ENCODE data around the gene SLC36A3. TPM values are rescaled to one million over a fixed set of nuclear protein-coding genes. Genes with fewer than 3 reads are reported as not detected.
"Not testable (repeated sequence)": the region's sequence is repeated elsewhere in the genome, so short reads cannot be mapped to it uniquely, and the experiment has no call there.

The SLC36A3 gene
- total RNA-seq, 1 donor from 2014 or later = not detected

- Mint-ChIP-seq H3K36me3 (ENCODE audit: unreplicated experiment) (no peaks in the 10 kb centered on the region), H3K27ac (ENCODE audit: unreplicated experiment) (no peak overlapping the region)
- DNase-seq (ENCODE audit: extremely low spot score, unreplicated experiment) = no peak
Observed at GRCh38 chr5:151317871-151318270, 14.3 kb upstream of the SLC36A3 start.

GRCh38 chr5:151315998-151316597, 12.5 kb upstream of the SLC36A3 start:
- peaks cover 4% of the 10 kb centered on the region for H3K9me3 Mint-ChIP-seq (ENCODE audit: unreplicated experiment)
- peaks cover 30% of the 10 kb centered on the region for H3K27me3 Mint-ChIP-seq (ENCODE audit: unreplicated experiment)
- peak; percentile 84 for TF ChIP-seq CTCF (IDR thresholded peaks at IDR 0.05)
- no peaks in the 10 kb centered on the region for H3K36me3 Mint-ChIP-seq (ENCODE audit: unreplicated experiment)
- H3K27ac Mint-ChIP-seq (ENCODE audit: unreplicated experiment) = no peak overlapping the region
- no peak overlapping the region for H3K4me3 Mint-ChIP-seq (ENCODE audit: unreplicated experiment)
- H3K4me1 Mint-ChIP-seq (ENCODE audit: unreplicated experiment) = peaks cover 2% of the 10 kb centered on the region
- peak; percentile 86 for DNase-seq (ENCODE audit: extremely low spot score, unreplicated experiment)

More at GRCh38 chr5:151317871-151318270, 14.3 kb upstream of the SLC36A3 start:
- Mint-ChIP-seq H3K9me3 (ENCODE audit: unreplicated experiment) (no peaks in the 10 kb centered on the region), H3K4me3 (ENCODE audit: unreplicated experiment) (no peak overlapping the region), H3K27me3 (ENCODE audit: unreplicated experiment) (peaks cover 35% of the 10 kb centered on the region), H3K4me1 (ENCODE audit: unreplicated experiment) (peaks cover 2% of the 10 kb centered on the region)
- TF ChIP-seq CTCF (IDR thresholded peaks at IDR 0.05) = no peak

GRCh38 chr5:151313357-151313756, 9.8 kb upstream of the SLC36A3 start:
- peaks cover 12% of the 10 kb centered on the region for H3K9me3 Mint-ChIP-seq (ENCODE audit: unreplicated experiment)
- no peak overlapping the region for H3K27ac Mint-ChIP-seq (ENCODE audit: unreplicated experiment)
- peaks cover 31% of the 10 kb centered on the region for H3K27me3 Mint-ChIP-seq (ENCODE audit: unreplicated experiment)
- no peaks in the 10 kb centered on the region for H3K36me3 Mint-ChIP-seq (ENCODE audit: unreplicated experiment)
- TF ChIP-seq CTCF (IDR thresholded peaks at IDR 0.05) = no peak
- no peak overlapping the region for H3K4me3 Mint-ChIP-seq (ENCODE audit: unreplicated experiment)
- no peaks in the 10 kb centered on the region for H3K4me1 Mint-ChIP-seq (ENCODE audit: unreplicated experiment)
- DNase-seq (ENCODE audit: extremely low spot score, unreplicated experiment) = peak; percentile 17

GRCh38 chr5:151312756-151313324, 9.3 kb upstream of the SLC36A3 start:
- Mint-ChIP-seq H3K4me1 (ENCODE audit: unreplicated experiment) (no peaks in the 10 kb centered on the region), H3K27ac (ENCODE audit: unreplicated experiment) (no peak overlapping the region), H3K4me3 (ENCODE audit: unreplicated experiment) (no peak overlapping the region), H3K36me3 (ENCODE audit: unreplicated experiment) (no peaks in the 10 kb centered on the region), H3K27me3 (ENCODE audit: unreplicated experiment) (peaks cover 35% of the 10 kb centered on the region), H3K9me3 (ENCODE audit: unreplicated experiment) (peaks cover 12% of the 10 kb centered on the region)
- TF ChIP-seq CTCF (IDR thresholded peaks at IDR 0.05) = no peak
- peak; percentile 64 for DNase-seq (ENCODE audit: extremely low spot score, unreplicated experiment)

DNA sequence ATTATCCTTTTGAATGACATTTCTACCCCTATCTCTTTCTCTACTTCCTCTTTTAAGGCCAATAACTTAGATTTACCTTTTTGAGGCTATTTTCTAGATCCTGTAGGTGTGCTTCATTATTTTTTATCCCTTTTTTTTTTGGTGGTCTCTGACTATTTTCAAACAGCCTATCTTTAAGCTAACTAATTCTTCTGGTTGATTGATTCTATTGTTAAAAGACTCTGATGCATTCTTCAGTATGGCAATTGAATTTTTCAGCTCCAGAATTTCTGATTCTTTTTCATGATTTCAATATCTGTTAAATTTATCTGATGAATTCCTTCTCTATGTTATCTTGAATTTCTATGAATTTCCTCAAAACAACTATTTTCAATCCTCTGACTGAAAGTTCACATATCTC, 7.4 kb upstream of the SLC36A3 start:
- Mint-ChIP-seq H3K27ac (ENCODE audit: unreplicated experiment) (no peak overlapping the region), H3K27me3 (ENCODE audit: unreplicated experiment) (peaks cover 48% of the 10 kb centered on the region), H3K36me3 (ENCODE audit: unreplicated experiment) (no peaks in the 10 kb centered on the region), H3K9me3 (ENCODE audit: unreplicated experiment) (peaks cover 12% of the 10 kb centered on the region), H3K4me1 (ENCODE audit: unreplicated experiment) (no peaks in the 10 kb centered on the region), H3K4me3 (ENCODE audit: unreplicated experiment) (no peak overlapping the region)
- DNase-seq (ENCODE audit: extremely low spot score, unreplicated experiment) = no peak
- no peak for TF ChIP-seq CTCF (IDR thresholded peaks at IDR 0.05)

GRCh38 chr5:151309821-151310220, 6.3 kb upstream of the SLC36A3 start:
- Mint-ChIP-seq H3K27me3 (ENCODE audit: unreplicated experiment) (peaks cover 44% of the 10 kb centered on the region), H3K9me3 (ENCODE audit: unreplicated experiment) (peaks cover 12% of the 10 kb centered on the region)
- not testable (repeated sequence) for H3K4me3 Mint-ChIP-seq (ENCODE audit: unreplicated experiment); H3K27ac Mint-ChIP-seq (ENCODE audit: unreplicated experiment); H3K36me3 Mint-ChIP-seq (ENCODE audit: unreplicated experiment); H3K4me1 Mint-ChIP-seq (ENCODE audit: unreplicated experiment)
- peak; percentile 54 for DNase-seq (ENCODE audit: extremely low spot score, unreplicated experiment)

GRCh38 chr5:151309266-151309665, 5.7 kb upstream of the SLC36A3 start:
- not testable (repeated sequence) for H3K27ac Mint-ChIP-seq (ENCODE audit: unreplicated experiment); H3K36me3 Mint-ChIP-seq (ENCODE audit: unreplicated experiment); H3K4me1 Mint-ChIP-seq (ENCODE audit: unreplicated experiment); H3K4me3 Mint-ChIP-seq (ENCODE audit: unreplicated experiment)
- H3K9me3 Mint-ChIP-seq (ENCODE audit: unreplicated experiment) = peaks cover 12% of the 10 kb centered on the region
- peaks cover 39% of the 10 kb centered on the region for H3K27me3 Mint-ChIP-seq (ENCODE audit: unreplicated experiment)
- peak; percentile 80 for DNase-seq (ENCODE audit: extremely low spot score, unreplicated experiment)

Data from osteocyte (in vitro differentiated cells).